Endothelial cell of umbilical vein (primary cell): ENCODE measurements around the gene GATD1. TPM values are rescaled to one million over a fixed set of nuclear protein-coding genes. Genes with fewer than 3 reads are reported as not detected.

ENCODE experiments used
- BruUV-seq: library from RNA; stranded (reverse); fragments of 400-500 nt; replicated peaks from 2 replicates; lab custom pipeline; 2021; lab: Mats Ljungman, UMichigan
- CTCF ChIA-PET: fragments of 300-600, 350-600 bp; sonication (Branson Sonifier 250); formaldehyde crosslinking; loops from one replicate; lab custom pipeline; 2021; ENCODE audit warnings: antibody characterized with exemption, inconsistent platforms; lab: Charles Lee
- POLR2A ChIA-PET: fragments of 300-600, 350-600 bp; sonication (Branson Sonifier 250); formaldehyde crosslinking; loops from one replicate; lab custom pipeline; 2021; ENCODE audit warnings: antibody characterized with exemption, inconsistent platforms; lab: Charles Lee
- DNase-seq: peaks from one replicate; pipeline ENCODE4 v3.0.0-alpha.2; 2011; ENCODE audit warnings: low read depth, low spot score
- FAIRE-seq: peaks from 2 replicates; lab custom pipeline; 2011; peaks lifted over from hg19 to GRCh38; lab: Jason Lieb, UNC
- H2AFZ ChIP-seq: 2 replicates; pipeline ENCODE4 v1.6.0; 2012; ENCODE audit warnings: low read depth, low read length, control low read depth, inconsistent platforms
- H3K27ac ChIP-seq: 2 replicates; pipeline ENCODE4 v1.5.1; 2011; ENCODE audit warnings: low read depth, mild to moderate bottlenecking, control low read depth, low read length, moderate library complexity; ENCODE audit not compliant: insufficient read depth
- H3K27me3 ChIP-seq, 2 experiments: 2 replicates each; pipeline versions ENCODE4 v1.6.0 to v1.6.1; 2011; ENCODE audit warnings: low read length in 2 of 2, mixed read lengths in 1 of 2; ENCODE audit not compliant: control insufficient read depth in 2 of 2, insufficient read depth in 2 of 2
- H3K36me3 ChIP-seq, 2 experiments: 2 replicates in 1 of 2; 3 replicates in 1 of 2; pipeline ENCODE4 v1.5.1; 2011; ENCODE audit warnings: low read length in 2 of 2, mild to moderate bottlenecking in 1 of 2, moderate library complexity in 1 of 2; ENCODE audit not compliant: control insufficient read depth in 2 of 2, insufficient read depth in 2 of 2; ENCODE audit errors: extremely low read depth in 1 of 2
- H3K4me1 ChIP-seq: 3 replicates; pipeline ENCODE4 v1.5.1; 2011; ENCODE audit warnings: mild to moderate bottlenecking, low read length; ENCODE audit not compliant: control insufficient read depth, insufficient read depth; ENCODE audit errors: extremely low read depth
- H3K4me2 ChIP-seq: 2 replicates; pipeline ENCODE4 v1.6.1; 2011; ENCODE audit warnings: low read length, control low read depth, mixed read lengths; ENCODE audit not compliant: insufficient read depth
- H3K4me3 ChIP-seq, 3 experiments: fragments of 200-600 bp in 1 of 3; sonication (generic), shearing (Covaris generic) in 1 of 3; replicated peaks in 1 of 3; 2 replicates each; pipeline ENCODE4 v1.5.1; 2011 to 2016; ENCODE audit warnings: control low read depth in 3 of 3, low read length in 3 of 3, mild to moderate bottlenecking in 2 of 3, inconsistent platforms in 1 of 3, low read depth in 1 of 3, moderate library complexity in 1 of 3; ENCODE audit not compliant: insufficient read depth in 1 of 3
- H3K79me2 ChIP-seq: 2 replicates; pipeline ENCODE4 v1.6.0; 2012; ENCODE audit warnings: low read length, inconsistent platforms; ENCODE audit not compliant: control insufficient read depth, insufficient read depth
- H3K9ac ChIP-seq: replicated peaks from 2 replicates; pipeline ENCODE3; 2011; ENCODE audit warnings: low read length, control low read depth; ENCODE audit not compliant: insufficient read depth; ENCODE audit errors: extremely low read depth
- H3K9me1 ChIP-seq: replicated peaks from 3 replicates; pipeline ENCODE4 v1.6.0; 2011; ENCODE audit warnings: mild to moderate bottlenecking, low read length; ENCODE audit not compliant: control insufficient read depth, insufficient read depth; ENCODE audit errors: extremely low read depth
- H3K9me3 ChIP-seq: replicated peaks from 2 replicates; pipeline ENCODE4 v1.5.1; 2012; ENCODE audit warnings: low read length, inconsistent platforms; ENCODE audit not compliant: control insufficient read depth, insufficient read depth
- H4K20me1 ChIP-seq: replicated peaks from 2 replicates; pipeline ENCODE3; 2011; ENCODE audit warnings: mild to moderate bottlenecking, low read length; ENCODE audit not compliant: control insufficient read depth, insufficient read depth; ENCODE audit errors: extremely low read depth
- EZH2 ChIP-seq: IDR thresholded peaks from 2 replicates; pipeline ENCODE4 v1.6.1; 2012; ENCODE audit warnings: borderline replicate concordance, low read depth, mild to moderate bottlenecking, moderate library complexity, low read length, inconsistent platforms; ENCODE audit not compliant: severe bottlenecking
- FOS ChIP-seq: IDR thresholded peaks from 2 replicates; pipeline ENCODE4 v1.6.1; 2011; ENCODE audit warnings: mild to moderate bottlenecking, low read length, moderate library complexity, borderline replicate concordance; ENCODE audit not compliant: insufficient read depth
- GATA2 ChIP-seq: IDR thresholded peaks from 2 replicates; pipeline ENCODE4 v1.7.0; 2011; ENCODE audit warnings: low read depth, mild to moderate bottlenecking, moderate library complexity, mixed read lengths, low read length; ENCODE audit not compliant: insufficient read length, insufficient read depth
- JUN ChIP-seq: IDR thresholded peaks from 2 replicates; pipeline ENCODE4 v1.6.1; 2011; ENCODE audit warnings: borderline replicate concordance, low read depth; ENCODE audit not compliant: insufficient read length, insufficient read depth
- MYC ChIP-seq: IDR thresholded peaks from one replicate; pipeline ENCODE4 v1.6.1; 2011; ENCODE audit warnings: mild to moderate bottlenecking, low read depth, low read length
- POLR2A ChIP-seq: IDR thresholded peaks from 2 replicates; pipeline ENCODE4 v1.6.1; 2012; ENCODE audit warnings: low read depth, mild to moderate bottlenecking, control low read depth, low read length
- POLR2AphosphoS5 ChIP-seq: IDR thresholded peaks from 2 replicates; pipeline ENCODE4 v1.6.1; 2012; ENCODE audit warnings: low read depth, mild to moderate bottlenecking, control low read depth, low read length, moderate library complexity; ENCODE audit not compliant: insufficient read depth
- dilution Hi-C: fragments of 300-500 bp; cut with MboI; formaldehyde crosslinking; loops from one replicate; pipeline ENCODE4 v1.15.0; 2019; ENCODE audit warnings: low sequenced_read_pairs; ENCODE audit not compliant: extremely low pct_ligation_motif_present
- intact Hi-C: fragments of 100-400 bp; cut with micrococcal nuclease; formaldehyde crosslinking; loops from one replicate; pipeline ENCODE4 v1.10.0; 2022
- polyA plus RNA-seq, 4 experiments: library from polyadenylated mRNA; depleted of rRNA in 3 of 4; stranded (reverse) in 3 of 4; unstranded in 1 of 4; fragments of >200 nt; gene quantifications; 2 replicates each; pipeline versions ENCODE4 v1.2.1 to v1.2.3, GENCODE V29; 2011 to 2012; ENCODE audit warnings: missing spikeins in 1 of 4
- total RNA-seq: library from RNA; stranded (reverse); gene quantifications from 2 replicates; pipeline ENCODE4 v1.2.3, GENCODE V29; 2021
- TF ChIP-seq, protein P1 (sequence below): IDR thresholded peaks from 2 replicates; pipeline ENCODE4 v1.6.1; 2011; ENCODE audit not compliant: insufficient read depth, insufficient read length
- TF ChIP-seq, protein P2 (sequence below), 2 donors: IDR thresholded peaks; 1 replicate in 1 of 2; 2 replicates in 1 of 2; pipeline ENCODE4 v1.5.1; 2011; ENCODE audit warnings: low read length in 2 of 2, mild to moderate bottlenecking in 2 of 2, moderate library complexity in 2 of 2, control low read depth in 1 of 2, inconsistent platforms in 1 of 2, low read depth in 1 of 2; ENCODE audit not compliant: insufficient read depth in 1 of 2; ENCODE audit errors: extremely low read depth in 1 of 2

GATD1 gene
- total and polyA plus RNA-seq, 2 donors (not counting 3 experiments of a cell fraction or from before 2014, with no cell fraction given) = 70.6 to 83.1 TPM

- no peaks in the 10 kb centered on the region for H3K79me2 ChIP-seq
- FAIRE-seq (no peak), DNase-seq (no peak)
- H2AFZ ChIP-seq = no peak overlapping the region
- H3K9ac ChIP-seq = no peak overlapping the region
- dilution Hi-C loops = no loop called here
- H3K27ac ChIP-seq = no peak overlapping the region
- H3K9me1 ChIP-seq = no peaks in the 10 kb centered on the region
- POLR2A ChIA-PET = no interaction called here
- no TSS peak for BruUV-seq
- peaks cover 0 to 20% of the 10 kb centered on the region in 2 experiments for H3K36me3 ChIP-seq
- intact Hi-C loops = no loop called here
- CTCF ChIA-PET = no interaction called here
- H3K4me3 ChIP-seq = no peak overlapping the region
- no peak for TF ChIP-seq GATA2
- TF ChIP-seq POLR2AphosphoS5 = no peak
- no peak for TF ChIP-seq JUN
- TF ChIP-seq, protein P1, sequence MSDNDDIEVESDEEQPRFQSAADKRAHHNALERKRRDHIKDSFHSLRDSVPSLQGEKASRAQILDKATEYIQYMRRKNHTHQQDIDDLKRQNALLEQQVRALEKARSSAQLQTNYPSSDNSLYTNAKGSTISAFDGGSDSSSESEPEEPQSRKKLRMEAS = no peak
- TF ChIP-seq POLR2A = no peak
- TF ChIP-seq EZH2 = no peak
- no peak for TF ChIP-seq FOS
- TF ChIP-seq, protein P2, sequence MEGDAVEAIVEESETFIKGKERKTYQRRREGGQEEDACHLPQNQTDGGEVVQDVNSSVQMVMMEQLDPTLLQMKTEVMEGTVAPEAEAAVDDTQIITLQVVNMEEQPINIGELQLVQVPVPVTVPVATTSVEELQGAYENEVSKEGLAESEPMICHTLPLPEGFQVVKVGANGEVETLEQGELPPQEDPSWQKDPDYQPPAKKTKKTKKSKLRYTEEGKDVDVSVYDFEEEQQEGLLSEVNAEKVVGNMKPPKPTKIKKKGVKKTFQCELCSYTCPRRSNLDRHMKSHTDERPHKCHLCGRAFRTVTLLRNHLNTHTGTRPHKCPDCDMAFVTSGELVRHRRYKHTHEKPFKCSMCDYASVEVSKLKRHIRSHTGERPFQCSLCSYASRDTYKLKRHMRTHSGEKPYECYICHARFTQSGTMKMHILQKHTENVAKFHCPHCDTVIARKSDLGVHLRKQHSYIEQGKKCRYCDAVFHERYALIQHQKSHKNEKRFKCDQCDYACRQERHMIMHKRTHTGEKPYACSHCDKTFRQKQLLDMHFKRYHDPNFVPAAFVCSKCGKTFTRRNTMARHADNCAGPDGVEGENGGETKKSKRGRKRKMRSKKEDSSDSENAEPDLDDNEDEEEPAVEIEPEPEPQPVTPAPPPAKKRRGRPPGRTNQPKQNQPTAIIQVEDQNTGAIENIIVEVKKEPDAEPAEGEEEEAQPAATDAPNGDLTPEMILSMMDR (IDR thresholded peaks at IDR 0.05; ENCODE audit: extremely low read depth in 1 of 2, insufficient read depth in 1 of 2, low read depth in 1 of 2, low read length in 2 of 2) = no peak
- no peak for TF ChIP-seq MYC
- H3K27me3 ChIP-seq = no peaks in the 10 kb centered on the region
- H3K9me3 ChIP-seq = no peaks in the 10 kb centered on the region
- H4K20me1 ChIP-seq = no peaks in the 10 kb centered on the region
- H3K4me2 ChIP-seq = no peak overlapping the region
- H3K4me1 ChIP-seq = peaks cover 16% of the 10 kb centered on the region
These were observed 24.8 kb upstream of the GATD1 start for GRCh38 chr11:802018-802617.
